ENCODE measurements around the gene NT5DC2. TPM values are rescaled to one million over a fixed set of nuclear protein-coding genes. Genes with fewer than 3 reads are reported as not detected.
A peak's percentile ranks its signal among the peaks of the same experiment; 100 is the strongest.

The NT5DC2 gene
- total and polyA plus RNA-seq, 12 donors, result 48.6 to 384 (median 89.1) TPM

GRCh38 chr3:52483577-52484381, 49.9 kb downstream of the NT5DC2 start:
- Histone ChIP-seq H3K4me3 (no peak overlapping the region), H3K27ac (peak overlapping the region; percentile 19 to 94 (median 78)), H3K27me3 (no peaks in the 10 kb centered on the region), H3K36me3 (replicated peaks in 1 of 2) (peaks cover 0 to 75% of the 10 kb centered on the region in 2 donors), H3K9me3 (replicated peaks in 1 of 3) (no peaks in the 10 kb centered on the region), H3K4me1 (replicated peaks in 1 of 2) (peaks cover 31 to 66% of the 10 kb centered on the region in 2 donors)
- 37 to 46% (median 44%) methylated on average over 13 of the region's 13 CpGs for WGBS, 4 donors
- TF ChIP-seq, protein P1, sequence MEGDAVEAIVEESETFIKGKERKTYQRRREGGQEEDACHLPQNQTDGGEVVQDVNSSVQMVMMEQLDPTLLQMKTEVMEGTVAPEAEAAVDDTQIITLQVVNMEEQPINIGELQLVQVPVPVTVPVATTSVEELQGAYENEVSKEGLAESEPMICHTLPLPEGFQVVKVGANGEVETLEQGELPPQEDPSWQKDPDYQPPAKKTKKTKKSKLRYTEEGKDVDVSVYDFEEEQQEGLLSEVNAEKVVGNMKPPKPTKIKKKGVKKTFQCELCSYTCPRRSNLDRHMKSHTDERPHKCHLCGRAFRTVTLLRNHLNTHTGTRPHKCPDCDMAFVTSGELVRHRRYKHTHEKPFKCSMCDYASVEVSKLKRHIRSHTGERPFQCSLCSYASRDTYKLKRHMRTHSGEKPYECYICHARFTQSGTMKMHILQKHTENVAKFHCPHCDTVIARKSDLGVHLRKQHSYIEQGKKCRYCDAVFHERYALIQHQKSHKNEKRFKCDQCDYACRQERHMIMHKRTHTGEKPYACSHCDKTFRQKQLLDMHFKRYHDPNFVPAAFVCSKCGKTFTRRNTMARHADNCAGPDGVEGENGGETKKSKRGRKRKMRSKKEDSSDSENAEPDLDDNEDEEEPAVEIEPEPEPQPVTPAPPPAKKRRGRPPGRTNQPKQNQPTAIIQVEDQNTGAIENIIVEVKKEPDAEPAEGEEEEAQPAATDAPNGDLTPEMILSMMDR (IDR thresholded peaks at IDR 0.05), result no peak
- peak in 1 of 2 donors; percentile 48 for TF ChIP-seq POLR2A (IDR thresholded peaks at IDR 0.05)
- intact Hi-C loops (cut with DNase I), result no loop called here
- DNase-seq, result peak in 6 of 7 donors; percentile 76 to 89 (median 84)

- DNase-seq, result no peak
- intact Hi-C loops (cut with DNase I), result no loop called here
- Histone ChIP-seq H3K27ac (peak overlapping the region; percentile 19 to 94 (median 78)), H3K4me1 (replicated peaks in 1 of 2) (peaks cover 31 to 66% of the 10 kb centered on the region in 2 donors), H3K4me3 (no peak overlapping the region), H3K27me3 (no peaks in the 10 kb centered on the region), H3K36me3 (replicated peaks in 1 of 2) (peaks cover 0 to 75% of the 10 kb centered on the region in 2 donors), H3K9me3 (replicated peaks in 1 of 3) (no peaks in the 10 kb centered on the region)
- TF ChIP-seq, protein P1 (IDR thresholded peaks at IDR 0.05), result peak in 1 of 6 experiments; percentile 3
- no peak for TF ChIP-seq POLR2A (IDR thresholded peaks at IDR 0.05)
- whole genome bisulfite sequencing, 4 donors, result 79 to 91% (median 88%) methylated on average over 7 to 14 of the region's 14 CpGs
Measured at GRCh38 chr3:52483081-52483480, 50.6 kb downstream of the NT5DC2 start.

DNA sequence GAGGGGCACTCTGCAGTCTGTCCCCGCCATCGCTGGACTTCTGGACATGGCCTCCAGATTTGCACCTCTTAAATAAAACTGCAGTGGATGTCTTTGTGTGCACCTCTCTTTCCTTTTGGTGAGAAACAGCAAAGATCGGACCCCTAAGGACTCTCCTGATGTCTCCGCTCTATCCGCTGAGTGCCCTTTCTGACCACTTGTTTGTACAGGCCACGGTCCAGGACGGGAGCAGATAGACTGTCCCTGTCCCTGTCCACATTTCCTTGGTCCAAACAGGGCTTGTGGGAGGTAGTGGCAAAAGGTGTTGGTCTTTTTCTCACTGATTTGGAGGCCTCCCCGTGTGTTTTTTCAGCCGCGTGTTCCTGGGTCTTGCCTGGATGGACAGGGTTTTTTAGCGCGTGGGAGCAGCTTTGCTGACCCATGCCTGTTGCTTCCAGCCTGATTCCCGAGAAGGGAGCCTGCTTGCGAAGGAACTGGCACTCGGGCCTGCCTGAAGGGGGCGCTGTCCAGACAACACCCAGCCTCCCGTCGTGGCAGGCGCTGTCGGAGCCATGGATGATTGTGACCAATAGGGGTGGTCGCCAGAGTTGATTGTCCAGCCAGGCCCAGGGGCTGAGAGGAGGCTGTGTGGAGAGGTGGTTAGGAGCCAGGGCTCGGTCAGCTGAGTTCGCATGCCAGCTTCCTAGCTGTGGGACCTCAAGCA, 51.7 kb downstream of the NT5DC2 start:
- Histone ChIP-seq H3K27me3 (no peaks in the 10 kb centered on the region), H3K4me3 (no peak overlapping the region), H3K36me3 (replicated peaks in 1 of 2) (peaks cover 0 to 75% of the 10 kb centered on the region in 2 donors), H3K27ac (peak overlapping the region in 3 of 5 donors; percentile 78 to 94 (median 86)), H3K4me1 (replicated peaks in 1 of 2) (peaks cover 31 to 66% of the 10 kb centered on the region in 2 donors), H3K9me3 (replicated peaks in 1 of 3) (no peaks in the 10 kb centered on the region)
- intact Hi-C loops (cut with DNase I), result no loop called here
- TF ChIP-seq POLR2A (IDR thresholded peaks at IDR 0.05), result no peak
- TF ChIP-seq, protein P1 (IDR thresholded peaks at IDR 0.05), result peak in 5 of 6 experiments; percentile 6 to 48 (median 32)
- 84 to 96% (median 88%) methylated on average over 14 to 23 of the region's 23 CpGs for WGBS, 4 donors
- peak in 1 of 7 donors; percentile 72 for DNase-seq

Data from adrenal gland (tissue), 12 donors.